Esophagus squamous epithelium (tissue), 4 donors: ENCODE measurements around the gene HIVEP1.

Experiments used
- POLR2A ChIP-seq, 4 donors: fragments of 450-650 bp; IDR thresholded peaks; one replicate each; pipeline ENCODE4 v1.6.1; 2017; ENCODE audit warnings: antibody characterized with exemption in 4 of 4, mild to moderate bottlenecking in 4 of 4, moderate library complexity in 3 of 4
- TF ChIP-seq, protein P1 (sequence below), 6 experiments: fragments of 450-650 bp in 4 of 6; fragments of 200-600 bp in 2 of 6; sonication (generic) in 2 of 6; IDR thresholded peaks; one replicate each; pipeline ENCODE4 v1.5.1; 2016 to 2019; ENCODE audit warnings: antibody characterized with exemption in 6 of 6, mild to moderate bottlenecking in 4 of 6, moderate library complexity in 4 of 6

DNA sequence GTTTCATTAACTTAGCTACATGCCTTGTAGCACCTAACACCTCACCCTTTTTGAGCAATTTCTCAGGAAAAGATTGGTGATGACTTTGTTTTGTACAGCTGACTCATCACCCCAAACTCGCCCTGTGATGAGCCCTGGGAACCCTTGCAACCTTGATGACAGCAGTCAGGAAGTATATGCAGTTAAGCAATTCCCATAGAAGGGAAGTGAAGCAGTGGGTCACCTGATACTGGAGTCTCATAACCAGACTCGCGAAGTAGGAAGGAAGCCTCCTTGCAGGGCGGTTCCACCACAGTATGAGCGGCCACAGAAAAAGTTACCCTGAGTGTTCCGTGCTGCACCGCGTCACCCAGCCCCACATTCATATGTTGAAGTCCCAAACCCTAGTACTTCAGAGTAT is 196.1 kb downstream of the HIVEP1 start:
- TF ChIP-seq, protein P1, sequence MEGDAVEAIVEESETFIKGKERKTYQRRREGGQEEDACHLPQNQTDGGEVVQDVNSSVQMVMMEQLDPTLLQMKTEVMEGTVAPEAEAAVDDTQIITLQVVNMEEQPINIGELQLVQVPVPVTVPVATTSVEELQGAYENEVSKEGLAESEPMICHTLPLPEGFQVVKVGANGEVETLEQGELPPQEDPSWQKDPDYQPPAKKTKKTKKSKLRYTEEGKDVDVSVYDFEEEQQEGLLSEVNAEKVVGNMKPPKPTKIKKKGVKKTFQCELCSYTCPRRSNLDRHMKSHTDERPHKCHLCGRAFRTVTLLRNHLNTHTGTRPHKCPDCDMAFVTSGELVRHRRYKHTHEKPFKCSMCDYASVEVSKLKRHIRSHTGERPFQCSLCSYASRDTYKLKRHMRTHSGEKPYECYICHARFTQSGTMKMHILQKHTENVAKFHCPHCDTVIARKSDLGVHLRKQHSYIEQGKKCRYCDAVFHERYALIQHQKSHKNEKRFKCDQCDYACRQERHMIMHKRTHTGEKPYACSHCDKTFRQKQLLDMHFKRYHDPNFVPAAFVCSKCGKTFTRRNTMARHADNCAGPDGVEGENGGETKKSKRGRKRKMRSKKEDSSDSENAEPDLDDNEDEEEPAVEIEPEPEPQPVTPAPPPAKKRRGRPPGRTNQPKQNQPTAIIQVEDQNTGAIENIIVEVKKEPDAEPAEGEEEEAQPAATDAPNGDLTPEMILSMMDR (IDR thresholded peaks at IDR 0.05): no peak
- TF ChIP-seq POLR2A (IDR thresholded peaks at IDR 0.05): no peak
